H1 (cell line): ENCODE data around the gene DAND5. TPM values are rescaled to one million over a fixed set of nuclear protein-coding genes. Genes with fewer than 3 reads are reported as not detected.

ENCODE experiments used
- BCL11A ChIP-seq, 2 experiments: IDR thresholded peaks; one replicate each; pipeline ENCODE4 v1.6.1; 2011; ENCODE audit warnings: low read depth in 2 of 2, low read length in 2 of 2, mild to moderate bottlenecking in 2 of 2
- CBX5 ChIP-seq: fragments of 300-800, 300-1000 bp; sonication (generic); IDR thresholded peaks from 2 replicates; pipeline ENCODE4 v1.7.1; 2016; ENCODE audit warnings: antibody characterized with exemption, low read length, low read depth
- CHD1 ChIP-seq: IDR thresholded peaks from 2 replicates; pipeline ENCODE4 v1.6.1; 2012; ENCODE audit warnings: low read depth, low read length, improper control_type of control experiment
- CHD2 ChIP-seq: IDR thresholded peaks from 2 replicates; pipeline ENCODE4 v1.6.1; 2012; ENCODE audit warnings: low read length, improper control_type of control experiment
- CREB1 ChIP-seq: IDR thresholded peaks from 2 replicates; pipeline ENCODE4 v1.6.1; 2012; ENCODE audit warnings: inconsistent platforms
- CTCF ChIP-seq, 3 experiments: IDR thresholded peaks; 1 replicate in 2 of 3; 2 replicates in 1 of 3; pipeline versions ENCODE4 v1.5.1 to v1.6.1; 2011; ENCODE audit warnings: low read length in 3 of 3, mild to moderate bottlenecking in 3 of 3, inconsistent platforms in 2 of 3, low read depth in 1 of 3, moderate library complexity in 1 of 3; ENCODE audit not compliant: insufficient read depth in 1 of 3; ENCODE audit errors: control extremely low read depth in 1 of 3
- EGR1 ChIP-seq: IDR thresholded peaks from 2 replicates; pipeline ENCODE4 v1.6.1; 2011; ENCODE audit warnings: low read depth, low read length, borderline replicate concordance
- GABPA ChIP-seq: IDR thresholded peaks from 2 replicates; pipeline ENCODE4 v1.6.1; 2011; ENCODE audit warnings: mild to moderate bottlenecking, low read length, moderate library complexity, borderline replicate concordance; ENCODE audit not compliant: insufficient read depth
- KDM5A ChIP-seq: fragments of 200-600 bp; IDR thresholded peaks from 2 replicates; pipeline ENCODE4 v1.7.1; 2012; ENCODE audit warnings: mild to moderate bottlenecking, low read length, inconsistent platforms, mixed read lengths
- POLR2A ChIP-seq, 2 experiments: IDR thresholded peaks; 1 replicate in 1 of 2; 2 replicates in 1 of 2; pipeline ENCODE4 v1.6.1; 2011; ENCODE audit warnings: low read depth in 2 of 2, low read length in 2 of 2, mild to moderate bottlenecking in 2 of 2; ENCODE audit errors: control extremely low read depth in 1 of 2
- SIN3A ChIP-seq, 2 experiments: IDR thresholded peaks in 1 of 2; conservative IDR thresholded peaks in 1 of 2; 2 replicates each; pipeline ENCODE4 v1.6.1; 2011 to 2012; ENCODE audit warnings: low read length in 2 of 2, improper control_type of control experiment in 1 of 2, low read depth in 1 of 2, mild to moderate bottlenecking in 1 of 2
- USF2 ChIP-seq: IDR thresholded peaks from 2 replicates; pipeline ENCODE4 v1.6.1; 2011; ENCODE audit warnings: low read length, improper control_type of control experiment
- polyA plus RNA-seq, 7 experiments: library from polyadenylated mRNA; depleted of rRNA in 3 of 7; stranded (reverse) in 5 of 7; unstranded in 2 of 7; fragments of >200 nt in 5 of 7; fragments of 200-250 nt in 2 of 7; gene quantifications; 1 replicate in 5 of 7; 2 replicates in 1 of 7; 4 replicates in 1 of 7; pipeline versions ENCODE4 v1.2.1 to v1.2.3, GENCODE V29; 2011 to 2013; ENCODE audit warnings: missing spikeins in 2 of 7, mixed read lengths in 2 of 7
- total RNA-seq: library from RNA; stranded (reverse); fragmentation: NEBNext Ultra II Directional; extraction: Animal tissue kit (Norgen Biotek cat#: 25700); gene quantifications from 2 replicates; pipeline ENCODE4 v1.2.1, GENCODE V29; 2021

Gene DAND5
- total and polyA plus RNA-seq, 2 of the 8 experiments (the other 6 are each of a cell fraction or from before 2014, with no cell fraction given): 0.14 to 0.17 TPM

DNA sequence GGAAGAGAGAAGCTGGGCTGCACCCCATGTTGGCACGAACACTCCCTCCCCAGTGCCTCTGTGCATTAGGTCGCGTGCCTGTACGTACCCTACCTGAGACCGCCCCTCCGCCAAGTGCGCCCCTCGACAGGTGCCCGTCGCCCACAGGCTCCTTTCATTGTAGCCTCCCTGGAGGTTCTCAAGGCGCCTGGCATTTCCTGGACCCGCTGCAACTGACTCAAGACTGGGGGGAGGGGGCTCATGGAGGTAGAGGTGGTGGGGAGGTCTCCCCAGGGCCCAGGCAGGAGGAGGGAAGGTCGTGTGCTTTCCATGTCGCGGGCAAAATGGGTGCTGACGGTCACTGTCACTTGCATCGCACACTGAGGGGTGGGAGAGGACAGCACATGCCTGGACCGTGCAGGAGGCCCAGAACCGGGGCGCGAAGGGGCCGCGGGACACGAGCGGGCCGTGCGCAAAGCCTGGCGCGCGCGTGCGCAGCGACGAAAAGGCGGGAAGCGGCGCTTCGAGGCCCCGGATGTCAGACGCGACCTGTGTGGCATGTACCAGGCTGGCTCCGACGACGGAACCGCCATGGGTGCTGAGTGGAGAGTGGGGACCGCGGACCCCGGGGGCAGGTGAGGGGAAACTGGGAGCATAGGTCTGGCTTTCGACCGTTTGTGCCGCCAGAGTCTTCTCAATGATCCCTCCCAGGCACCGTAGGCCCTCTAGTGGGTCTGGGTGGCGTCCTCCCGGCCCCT lies 42.4 kb downstream of the DAND5 start (continued):
- TF ChIP-seq CTCF (IDR thresholded peaks at IDR 0.05; ENCODE audit: control extremely low read depth in 1 of 3, insufficient read depth in 1 of 3, low read depth in 1 of 3, low read length in 3 of 3): no peak
- TF ChIP-seq BCL11A (IDR thresholded peaks at IDR 0.05; ENCODE audit: low read depth in 2 of 2, low read length in 2 of 2): no peak
- TF ChIP-seq CBX5: no peak
- TF ChIP-seq EGR1: no peak
- 0 out of 2 replicates have a peak, but pooled peaks have one; percentile 26 for TF ChIP-seq CHD2
- TF ChIP-seq POLR2A (IDR thresholded peaks at IDR 0.05; ENCODE audit: control extremely low read depth in 1 of 2, low read depth in 2 of 2, low read length in 2 of 2): no peak
- 0 out of 2 replicates have a peak, but pooled peaks have one; percentile 41 for TF ChIP-seq CREB1
- no peak for TF ChIP-seq KDM5A
- no peak for TF ChIP-seq USF2
- no peak for TF ChIP-seq GABPA
- TF ChIP-seq SIN3A (conservative IDR thresholded peaks at IDR 0.05 in 1 of 2, IDR thresholded peaks at IDR 0.05 in 1 of 2; ENCODE audit: low read depth in 1 of 2, low read length in 2 of 2): no peak
- no peak for TF ChIP-seq CHD1
